Naive thymus-derived CD4-positive, alpha-beta T cell (primary cell): ENCODE data around the gene BANK1. TPM values are rescaled to one million over a fixed set of nuclear protein-coding genes. Genes with fewer than 3 reads are reported as not detected.

Source experiments
- ATAC-seq: fragments of 150-1000 bp; cut with Tn5 transposase; 2 replicates; pipeline ENCODE4 v1.10.0; 2021; ENCODE audit warnings: mild to moderate bottlenecking, moderate library complexity
- CTCF ChIA-PET: fragments of 350-600 bp; sonication (Branson Sonifier 250); formaldehyde crosslinking; loops from one replicate; lab custom pipeline; 2021; ENCODE audit warnings: antibody characterized with exemption; lab: Charles Lee
- POLR2A ChIA-PET: fragments of 350-600 bp; sonication (Branson Sonifier 250); formaldehyde crosslinking; loops from one replicate; lab custom pipeline; 2021; ENCODE audit warnings: antibody characterized with exemption, inconsistent platforms; lab: Charles Lee
- DNase-seq, 9 donors: peaks; one replicate each; pipeline versions ENCODE4 v3.0.0 to v3.0.0-alpha.2; 2020 to 2022; ENCODE audit warnings: mixed read lengths in 1 of 9
- H3K27ac ChIP-seq: one replicate; pipeline ENCODE4 v1.7.0; 2013; ENCODE audit warnings: mild to moderate bottlenecking, low read depth, low read length, moderate library complexity
- H3K27me3 ChIP-seq, 2 donors: one replicate each; pipeline ENCODE4 v1.7.0; 2013; ENCODE audit warnings: low read length in 2 of 2, mild to moderate bottlenecking in 2 of 2, moderate library complexity in 2 of 2; ENCODE audit not compliant: control insufficient read depth in 2 of 2, insufficient read depth in 2 of 2
- H3K36me3 ChIP-seq, 3 experiments: 1 replicate in 2 of 3; 2 replicates in 1 of 3; pipeline ENCODE4 v1.7.0; 2013; ENCODE audit warnings: low read length in 3 of 3, mild to moderate bottlenecking in 3 of 3, moderate library complexity in 1 of 3; ENCODE audit not compliant: insufficient read depth in 3 of 3, control insufficient read depth in 2 of 3
- H3K4me1 ChIP-seq, 2 donors: one replicate each; pipeline ENCODE4 v1.7.0; 2013; ENCODE audit warnings: low read length in 2 of 2, mild to moderate bottlenecking in 2 of 2, moderate library complexity in 1 of 2; ENCODE audit not compliant: control insufficient read depth in 2 of 2, insufficient read depth in 2 of 2
- H3K4me3 ChIP-seq: 2 replicates; pipeline ENCODE4 v1.7.0; 2013; ENCODE audit warnings: mild to moderate bottlenecking, low read length
- H3K9me3 ChIP-seq, 3 experiments: 1 replicate in 2 of 3; 2 replicates in 1 of 3; pipeline ENCODE4 v1.7.0; 2013; ENCODE audit warnings: low read length in 3 of 3; ENCODE audit not compliant: control insufficient read depth in 2 of 3
- H3K27ac Mint-ChIP-seq, 9 donors: one replicate each; pipeline ENCODE4 v1.8.0; 2020 to 2022; ENCODE audit warnings: mixed read lengths in 9 of 9, mild to moderate bottlenecking in 8 of 9, moderate library complexity in 5 of 9, inconsistent platforms in 2 of 9
- H3K27me3 Mint-ChIP-seq, 5 donors: one replicate each; pipeline ENCODE4 v1.8.0; 2021 to 2022; ENCODE audit warnings: mixed read lengths in 5 of 5, mild to moderate bottlenecking in 1 of 5
- H3K36me3 Mint-ChIP-seq, 5 donors: one replicate each; pipeline ENCODE4 v1.8.0; 2020 to 2022; ENCODE audit warnings: mixed read lengths in 5 of 5, mild to moderate bottlenecking in 3 of 5, inconsistent platforms in 1 of 5
- H3K4me1 Mint-ChIP-seq, 7 donors: one replicate each; pipeline ENCODE4 v1.8.0; 2020 to 2022; ENCODE audit warnings: mixed read lengths in 7 of 7, mild to moderate bottlenecking in 3 of 7, inconsistent platforms in 1 of 7
- H3K4me3 Mint-ChIP-seq, 10 donors: one replicate each; pipeline ENCODE4 v1.8.0; 2020 to 2022; ENCODE audit warnings: mild to moderate bottlenecking in 10 of 10, mixed read lengths in 10 of 10, moderate library complexity in 6 of 10, inconsistent platforms in 2 of 10
- H3K9me3 Mint-ChIP-seq, 11 donors: one replicate each; pipeline ENCODE4 v1.8.0; 2020 to 2022; ENCODE audit warnings: mixed read lengths in 11 of 11, mild to moderate bottlenecking in 4 of 11, inconsistent platforms in 1 of 11, moderate library complexity in 1 of 11
- intact Hi-C, 2 donors: fragments of 100-400 bp; cut with micrococcal nuclease; formaldehyde crosslinking; loops; one replicate each; pipeline ENCODE4 v1.15.1; 2023
- polyA plus RNA-seq, 2 donors: library from polyadenylated mRNA; unstranded; fragments of 300-500 nt; fragmentation: Illumina TruSeq; gene quantifications; one replicate each; pipeline ENCODE4 v1.2.3, GENCODE V29; 2021
- total RNA-seq, 6 experiments: library from RNA in 5 of 6; stranded (reverse) in 5 of 6; gene quantifications; 1 replicate in 5 of 6; 2 replicates in 1 of 6; pipeline ENCODE4 v1.2.3 and lab custom pipeline; 2021 to 2026

BANK1 gene
- total and polyA plus RNA-seq, 7 experiments from 2014 or later, result 0.22 to 8.3 (median 0.54) TPM

DNA sequence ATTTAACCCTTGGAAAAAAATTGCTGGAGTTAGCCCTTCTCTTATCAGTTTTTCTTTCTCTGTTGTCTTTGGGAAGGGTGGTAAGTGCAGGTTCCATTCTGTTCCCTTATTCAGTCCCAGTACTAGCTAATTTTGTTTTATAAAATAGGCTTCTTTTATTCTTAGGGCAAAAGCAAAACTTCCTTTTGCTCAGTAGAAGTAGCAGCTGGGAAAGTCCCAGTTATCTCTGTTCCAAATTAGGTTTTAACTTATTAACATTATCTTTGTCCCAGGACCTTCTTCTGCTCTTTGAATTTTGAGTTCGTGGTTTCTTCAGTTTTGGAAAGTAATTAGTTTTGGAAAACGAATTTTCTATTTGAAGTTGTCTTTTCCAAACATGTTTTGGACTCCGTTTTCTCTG is 61.1 kb downstream of the BANK1 start:
- no peak for ATAC-seq
- no peaks in the 10 kb centered on the region for H3K27me3 ChIP-seq
- Mint-ChIP-seq H3K9me3 (no peaks in the 10 kb centered on the region), H3K27me3 (peaks cover 0 to 15% (median 0%) of the 10 kb centered on the region in 5 donors), H3K4me3 (no peak overlapping the region), H3K36me3 (no peaks in the 10 kb centered on the region), H3K27ac (no peak overlapping the region), H3K4me1 (no peaks in the 10 kb centered on the region)
- intact Hi-C loops, result no loop called here
- no peaks in the 10 kb centered on the region for H3K36me3 ChIP-seq
- no peaks in the 10 kb centered on the region for H3K4me1 ChIP-seq
- DNase-seq, result no peak
- CTCF ChIA-PET, result no interaction called here
- no peaks in the 10 kb centered on the region for H3K9me3 ChIP-seq
- no peak overlapping the region for H3K4me3 ChIP-seq
- no peak overlapping the region for H3K27ac ChIP-seq
- POLR2A ChIA-PET, result no interaction called here

DNA sequence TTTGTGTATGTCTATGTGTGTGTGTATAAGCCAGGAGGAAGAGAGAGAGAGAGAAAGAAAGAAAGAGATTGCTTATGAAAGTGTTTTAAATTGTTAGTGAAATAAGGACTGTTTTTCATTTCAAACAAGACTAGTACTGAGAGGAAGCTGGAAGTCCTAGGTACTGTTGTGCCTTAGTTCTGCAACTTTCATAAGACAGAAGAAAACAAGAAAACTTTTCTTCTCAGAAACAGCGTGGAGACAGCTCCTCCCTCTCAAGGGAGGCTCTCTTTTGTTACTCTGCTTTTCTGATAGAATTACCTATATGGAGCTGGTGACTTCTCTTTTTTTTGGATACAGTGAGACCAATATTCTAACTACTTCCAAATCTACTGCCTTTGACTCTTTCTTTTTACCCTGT is 62.5 kb downstream of the BANK1 start:
- no peaks in the 10 kb centered on the region for H3K9me3 ChIP-seq
- Mint-ChIP-seq H3K9me3 (no peaks in the 10 kb centered on the region), H3K27me3 (peaks cover 0 to 18% (median 5%) of the 10 kb centered on the region in 5 donors), H3K4me3 (no peak overlapping the region), H3K4me1 (no peaks in the 10 kb centered on the region), H3K36me3 (no peaks in the 10 kb centered on the region), H3K27ac (no peak overlapping the region)
- CTCF ChIA-PET, result no interaction called here
- DNase-seq (no peak), ATAC-seq (no peak)
- no peaks in the 10 kb centered on the region for H3K27me3 ChIP-seq
- H3K36me3 ChIP-seq, result no peaks in the 10 kb centered on the region
- no peak overlapping the region for H3K27ac ChIP-seq
- POLR2A ChIA-PET, result no interaction called here
- H3K4me1 ChIP-seq, result no peaks in the 10 kb centered on the region
- H3K4me3 ChIP-seq, result no peak overlapping the region
- intact Hi-C loops, result no loop called here

DNA sequence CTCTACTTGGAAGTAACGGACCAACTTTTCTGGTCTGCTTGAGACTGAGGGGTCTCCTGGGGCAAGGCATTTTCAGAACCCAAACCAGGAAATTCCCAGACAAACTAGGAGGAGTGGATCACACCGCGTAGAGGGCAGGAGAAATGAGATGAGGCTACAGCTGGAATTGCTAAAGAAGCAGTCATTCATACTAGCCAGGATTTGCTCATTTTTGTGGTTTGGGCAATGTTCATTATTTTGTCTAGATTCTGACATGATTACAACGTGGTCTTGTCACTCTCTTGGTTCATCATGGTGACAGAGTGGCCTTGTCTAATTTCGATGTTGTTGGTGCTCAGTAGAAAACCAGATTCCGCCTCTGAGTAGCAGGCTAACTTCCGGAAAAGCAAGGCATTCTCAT is 63.2 kb downstream of the BANK1 start:
- ATAC-seq (no peak), DNase-seq (no peak)
- Histone ChIP-seq H3K9me3 (no peaks in the 10 kb centered on the region), H3K27ac (no peak overlapping the region), H3K4me1 (no peaks in the 10 kb centered on the region), H3K36me3 (no peaks in the 10 kb centered on the region), H3K27me3 (no peaks in the 10 kb centered on the region), H3K4me3 (no peak overlapping the region)
- Mint-ChIP-seq H3K4me1 (no peaks in the 10 kb centered on the region), H3K27ac (no peak overlapping the region), H3K36me3 (no peaks in the 10 kb centered on the region), H3K4me3 (no peak overlapping the region), H3K27me3 (peaks cover 0 to 24% (median 10%) of the 10 kb centered on the region in 5 donors), H3K9me3 (no peaks in the 10 kb centered on the region)
- intact Hi-C loops, result no loop called here
- ChIA-PET POLR2A (no interaction called here), CTCF (no interaction called here)

DNA sequence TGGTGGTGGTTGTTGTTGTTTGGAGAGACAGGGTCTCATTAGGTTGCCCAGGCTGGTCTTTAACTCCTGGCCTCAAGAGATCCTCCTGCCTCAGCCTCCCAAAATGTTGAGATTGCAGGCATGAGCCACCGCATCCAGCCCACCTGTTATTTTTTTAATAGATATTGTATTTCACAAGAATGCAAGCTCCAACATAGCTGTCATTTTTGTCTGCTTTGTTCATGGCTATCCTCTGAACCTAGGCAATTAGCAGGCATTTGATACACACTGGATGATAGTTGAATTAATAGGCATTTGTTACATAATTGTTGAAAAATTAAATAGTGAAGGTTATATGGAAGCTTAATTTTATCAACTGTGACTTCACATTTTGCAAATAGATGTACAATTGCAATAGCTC is 64.7 kb downstream of the BANK1 start:
- DNase-seq, result no peak
- POLR2A ChIA-PET, result no interaction called here
- CTCF ChIA-PET, result no interaction called here
- Histone ChIP-seq H3K4me1 (no peaks in the 10 kb centered on the region), H3K27ac (no peak overlapping the region), H3K9me3 (no peaks in the 10 kb centered on the region), H3K4me3 (no peak overlapping the region), H3K27me3 (no peaks in the 10 kb centered on the region), H3K36me3 (no peaks in the 10 kb centered on the region)
- H3K27ac Mint-ChIP-seq, result no peak overlapping the region
- peaks cover 0 to 18% (median 10%) of the 10 kb centered on the region in 5 donors for H3K27me3 Mint-ChIP-seq
- H3K36me3 Mint-ChIP-seq, result no peaks in the 10 kb centered on the region
- ATAC-seq, result no peak
- no peaks in the 10 kb centered on the region for H3K4me1 Mint-ChIP-seq
- H3K9me3 Mint-ChIP-seq, result no peaks in the 10 kb centered on the region
- H3K4me3 Mint-ChIP-seq, result no peak overlapping the region
- intact Hi-C loops, result no loop called here

DNA sequence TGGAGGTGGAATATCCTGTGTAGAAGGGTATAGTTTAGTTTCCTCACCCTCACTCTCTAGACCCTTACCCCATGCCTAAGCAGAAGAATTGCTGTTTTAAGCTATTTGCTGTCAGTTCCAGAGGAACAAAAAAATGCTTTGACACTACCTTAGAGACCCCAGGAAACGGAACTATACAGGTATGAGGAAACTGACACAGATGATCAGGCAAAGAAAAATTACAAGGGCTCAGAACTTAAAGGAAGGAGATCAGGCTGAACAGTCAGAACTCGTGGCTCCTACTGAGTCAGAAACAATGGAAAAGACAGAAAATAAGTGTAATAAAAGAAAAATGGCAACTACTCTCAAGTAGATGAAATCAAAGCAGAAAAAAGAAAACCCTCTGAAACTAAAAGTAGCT is 65.6 kb downstream of the BANK1 start:
- DNase-seq (no peak), ATAC-seq (no peak)
- Mint-ChIP-seq H3K36me3 (no peaks in the 10 kb centered on the region), H3K4me1 (no peaks in the 10 kb centered on the region), H3K27me3 (peaks cover 0 to 25% (median 10%) of the 10 kb centered on the region in 5 donors), H3K27ac (no peak overlapping the region), H3K4me3 (no peak overlapping the region), H3K9me3 (no peaks in the 10 kb centered on the region)
- H3K27me3 ChIP-seq, result no peaks in the 10 kb centered on the region
- intact Hi-C loops, result no loop called here
- no peak overlapping the region for H3K4me3 ChIP-seq
- ChIA-PET CTCF (no interaction called here), POLR2A (no interaction called here)
- H3K9me3 ChIP-seq, result no peaks in the 10 kb centered on the region
- H3K4me1 ChIP-seq, result no peaks in the 10 kb centered on the region
- H3K27ac ChIP-seq, result no peak overlapping the region
- no peaks in the 10 kb centered on the region for H3K36me3 ChIP-seq

DNA sequence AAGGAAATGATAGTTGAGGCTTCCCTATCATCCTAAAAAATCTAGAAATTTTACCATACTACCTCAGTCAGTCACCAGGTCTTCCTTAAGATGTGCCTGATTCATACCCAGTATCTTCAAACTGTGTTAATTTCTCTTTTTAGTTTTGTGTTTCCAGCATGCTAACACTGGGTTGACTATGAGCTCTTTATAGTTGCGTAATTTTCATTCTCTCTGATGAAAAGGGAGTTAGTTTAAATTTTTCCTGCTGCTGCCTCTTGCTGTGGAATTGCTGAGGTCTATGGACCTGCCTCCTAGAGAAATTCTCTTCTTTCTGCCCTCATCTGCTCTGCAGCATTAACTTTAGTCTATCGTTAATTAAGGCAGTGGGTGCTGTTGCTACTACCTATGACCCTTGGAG is 66.6 kb downstream of the BANK1 start:
- no peaks in the 10 kb centered on the region for H3K4me1 Mint-ChIP-seq
- Histone ChIP-seq H3K27ac (no peak overlapping the region), H3K27me3 (no peaks in the 10 kb centered on the region), H3K4me1 (no peaks in the 10 kb centered on the region), H3K4me3 (no peak overlapping the region), H3K36me3 (no peaks in the 10 kb centered on the region), H3K9me3 (no peaks in the 10 kb centered on the region)
- H3K27ac Mint-ChIP-seq, result no peak overlapping the region
- H3K36me3 Mint-ChIP-seq, result no peaks in the 10 kb centered on the region
- intact Hi-C loops, result no loop called here
- ATAC-seq (no peak), DNase-seq (no peak)
- no peak overlapping the region for H3K4me3 Mint-ChIP-seq
- ChIA-PET POLR2A (no interaction called here), CTCF (no interaction called here)
- H3K9me3 Mint-ChIP-seq, result no peaks in the 10 kb centered on the region
- H3K27me3 Mint-ChIP-seq, result peaks cover 0 to 25% (median 10%) of the 10 kb centered on the region in 5 donors

DNA sequence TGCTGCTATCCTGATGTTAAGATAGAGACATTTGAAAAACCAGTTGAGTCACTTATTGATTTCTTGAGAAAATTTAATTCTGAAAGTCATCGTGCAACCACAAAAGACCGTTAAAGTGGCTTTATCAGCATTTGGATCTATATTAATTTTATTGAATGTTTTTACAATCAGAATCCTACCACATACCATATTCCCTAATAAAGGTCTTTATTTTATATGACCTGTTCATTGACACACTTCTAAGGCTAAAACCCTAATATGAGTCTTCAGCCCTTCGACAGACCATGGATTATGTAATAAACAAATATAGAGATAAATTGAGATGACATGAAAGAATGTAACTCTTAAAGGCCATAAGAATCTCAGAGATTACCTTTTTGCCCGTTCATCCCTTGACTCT is 68.1 kb downstream of the BANK1 start:
- Histone ChIP-seq H3K4me3 (no peak overlapping the region), H3K27me3 (no peaks in the 10 kb centered on the region), H3K27ac (no peak overlapping the region), H3K4me1 (no peaks in the 10 kb centered on the region), H3K36me3 (no peaks in the 10 kb centered on the region), H3K9me3 (no peaks in the 10 kb centered on the region)
- intact Hi-C loops, result no loop called here
- Mint-ChIP-seq H3K4me1 (no peaks in the 10 kb centered on the region), H3K9me3 (no peaks in the 10 kb centered on the region), H3K36me3 (no peaks in the 10 kb centered on the region), H3K27ac (no peak overlapping the region), H3K27me3 (peaks cover 0 to 22% (median 10%) of the 10 kb centered on the region in 5 donors), H3K4me3 (no peak overlapping the region)
- POLR2A ChIA-PET, result no interaction called here
- ATAC-seq (no peak), DNase-seq (no peak)
- CTCF ChIA-PET, result no interaction called here
